Vagina (tissue), 2 donors: ENCODE measurements around the gene APCDD1.

ENCODE experiments used
- CTCF ChIP-seq, 3 experiments: fragments of 450-650 bp in 2 of 3; fragments of 200-600 bp in 1 of 3; sonication (generic) in 1 of 3; IDR thresholded peaks; one replicate each; pipeline ENCODE4 v1.5.1; 2017 to 2019; ENCODE audit warnings: antibody characterized with exemption in 3 of 3, mild to moderate bottlenecking in 2 of 3, moderate library complexity in 2 of 3
- POLR2A ChIP-seq, 2 donors: fragments of 450-650 bp; IDR thresholded peaks; one replicate each; pipeline ENCODE4 v1.6.1; 2017; ENCODE audit warnings: antibody characterized with exemption in 2 of 2, mild to moderate bottlenecking in 2 of 2, moderate library complexity in 2 of 2
- POLR2AphosphoS5 ChIP-seq, 2 donors: sonication (generic); formaldehyde crosslinking; IDR thresholded peaks; one replicate each; pipeline ENCODE4 v1.9.0; 2017; ENCODE audit warnings: antibody characterized with exemption in 2 of 2, mild to moderate bottlenecking in 2 of 2, low read depth in 1 of 2; ENCODE audit not compliant: insufficient read depth in 1 of 2

- TF ChIP-seq CTCF (IDR thresholded peaks at IDR 0.05) (no peak), POLR2A (IDR thresholded peaks at IDR 0.05) (no peak), POLR2AphosphoS5 (IDR thresholded peaks at IDR 0.05; ENCODE audit: insufficient read depth in 1 of 2, low read depth in 1 of 2) (no peak)
Observed at GRCh38 chr18:10444314-10445006, 10.0 kb upstream of the APCDD1 start.
